ENCODE measurements around the gene GPRC5D. TPM values are rescaled to one million over a fixed set of nuclear protein-coding genes. Genes with fewer than 3 reads are reported as not detected.

Gene GPRC5D
- polyA plus RNA-seq, 3 donors: 0.49 TPM; not detected in 2

GRCh38 chr12:12934556-12934955 lies 17.4 kb downstream of the GPRC5D start:
- Histone ChIP-seq H3K9me3 (replicated peaks in 1 of 2; ENCODE audit: control insufficient read depth in 1 of 2, insufficient read depth in 1 of 2, low read length in 2 of 2) (no peaks in the 10 kb centered on the region), H3K4me1 (ENCODE audit: control insufficient read depth in 1 of 2, insufficient read depth in 2 of 2, low read length in 2 of 2) (no peaks in the 10 kb centered on the region), H3K27me3 (ENCODE audit: control insufficient read depth in 2 of 2, insufficient read depth in 2 of 2, low read length in 2 of 2) (no peaks in the 10 kb centered on the region), H3K4me3 (replicated peaks in 1 of 3; ENCODE audit: low read depth in 2 of 3, low read length in 3 of 3) (no peak overlapping the region), H2AFZ (ENCODE audit: insufficient read depth, low read depth, low read length, poor library complexity, severe bottlenecking) (no peak overlapping the region), H3K9ac (ENCODE audit: insufficient read depth, low read length, poor library complexity, severe bottlenecking) (no peak overlapping the region), H4K20me1 (ENCODE audit: insufficient read depth, low read length) (no peaks in the 10 kb centered on the region), H3K4me2 (replicated peaks; ENCODE audit: extremely low read depth, low read length, poor library complexity, severe bottlenecking) (no peak overlapping the region), H3K27ac (ENCODE audit: low read depth in 1 of 2, low read length in 2 of 2) (no peak overlapping the region), H3K79me2 (ENCODE audit: insufficient read depth, low read length) (no peaks in the 10 kb centered on the region), H3K36me3 (replicated peaks in 1 of 2; ENCODE audit: control insufficient read depth in 1 of 2, insufficient read depth in 2 of 2, low read length in 2 of 2) (no peaks in the 10 kb centered on the region)
- 100% methylated on average over 1 of the region's 8 CpGs for WGBS (ENCODE audit: insufficient coverage)
- no peak overlapping the region for H3K4me3 Mint-ChIP-seq
- H3K4me1 Mint-ChIP-seq: no peaks in the 10 kb centered on the region
- peaks cover 0 to 2% of the 10 kb centered on the region in 2 donors for H3K36me3 Mint-ChIP-seq
- no peak overlapping the region for H3K27ac Mint-ChIP-seq
- no peak for DNase-seq
- intact Hi-C loops (cut with micrococcal nuclease): no loop called here
- peaks cover 1 to 5% (median 3%) of the 10 kb centered on the region in 3 donors for H3K27me3 Mint-ChIP-seq (ENCODE audit: low read depth in 3 of 3)
- TF ChIP-seq CTCF (IDR thresholded peaks at IDR 0.05): no peak
- H3K9me3 Mint-ChIP-seq: no peaks in the 10 kb centered on the region

- Histone ChIP-seq H4K20me1 (ENCODE audit: insufficient read depth, low read length) (no peaks in the 10 kb centered on the region), H3K4me3 (replicated peaks in 1 of 3; ENCODE audit: low read depth in 2 of 3, low read length in 3 of 3) (no peak overlapping the region), H3K27ac (ENCODE audit: low read depth in 1 of 2, low read length in 2 of 2) (no peak overlapping the region), H3K9ac (ENCODE audit: insufficient read depth, low read length, poor library complexity, severe bottlenecking) (no peak overlapping the region), H2AFZ (ENCODE audit: insufficient read depth, low read depth, low read length, poor library complexity, severe bottlenecking) (no peak overlapping the region), H3K79me2 (ENCODE audit: insufficient read depth, low read length) (no peaks in the 10 kb centered on the region), H3K4me1 (ENCODE audit: control insufficient read depth in 1 of 2, insufficient read depth in 2 of 2, low read length in 2 of 2) (no peaks in the 10 kb centered on the region), H3K27me3 (ENCODE audit: control insufficient read depth in 2 of 2, insufficient read depth in 2 of 2, low read length in 2 of 2) (no peaks in the 10 kb centered on the region), H3K4me2 (replicated peaks; ENCODE audit: extremely low read depth, low read length, poor library complexity, severe bottlenecking) (no peak overlapping the region), H3K9me3 (replicated peaks in 1 of 2; ENCODE audit: control insufficient read depth in 1 of 2, insufficient read depth in 1 of 2, low read length in 2 of 2) (no peaks in the 10 kb centered on the region), H3K36me3 (replicated peaks in 1 of 2; ENCODE audit: control insufficient read depth in 1 of 2, insufficient read depth in 2 of 2, low read length in 2 of 2) (no peaks in the 10 kb centered on the region)
- DNase-seq: no peak
- Mint-ChIP-seq H3K4me3 (no peak overlapping the region), H3K9me3 (no peaks in the 10 kb centered on the region), H3K4me1 (no peaks in the 10 kb centered on the region), H3K27me3 (ENCODE audit: low read depth in 3 of 3) (peaks cover 1 to 5% (median 3%) of the 10 kb centered on the region in 3 donors), H3K36me3 (peaks cover 0 to 2% of the 10 kb centered on the region in 2 donors), H3K27ac (no peak overlapping the region)
- 89% methylated on average over 4 of the region's 4 CpGs for WGBS (ENCODE audit: insufficient coverage)
- no peak for TF ChIP-seq CTCF (IDR thresholded peaks at IDR 0.05)
- intact Hi-C loops (cut with micrococcal nuclease): no loop called here
Observed at GRCh38 chr12:12933742-12934141, 18.2 kb downstream of the GPRC5D start.
